Measurements from ENCODE around the gene GRK2.

Gene GRK2

DNA sequence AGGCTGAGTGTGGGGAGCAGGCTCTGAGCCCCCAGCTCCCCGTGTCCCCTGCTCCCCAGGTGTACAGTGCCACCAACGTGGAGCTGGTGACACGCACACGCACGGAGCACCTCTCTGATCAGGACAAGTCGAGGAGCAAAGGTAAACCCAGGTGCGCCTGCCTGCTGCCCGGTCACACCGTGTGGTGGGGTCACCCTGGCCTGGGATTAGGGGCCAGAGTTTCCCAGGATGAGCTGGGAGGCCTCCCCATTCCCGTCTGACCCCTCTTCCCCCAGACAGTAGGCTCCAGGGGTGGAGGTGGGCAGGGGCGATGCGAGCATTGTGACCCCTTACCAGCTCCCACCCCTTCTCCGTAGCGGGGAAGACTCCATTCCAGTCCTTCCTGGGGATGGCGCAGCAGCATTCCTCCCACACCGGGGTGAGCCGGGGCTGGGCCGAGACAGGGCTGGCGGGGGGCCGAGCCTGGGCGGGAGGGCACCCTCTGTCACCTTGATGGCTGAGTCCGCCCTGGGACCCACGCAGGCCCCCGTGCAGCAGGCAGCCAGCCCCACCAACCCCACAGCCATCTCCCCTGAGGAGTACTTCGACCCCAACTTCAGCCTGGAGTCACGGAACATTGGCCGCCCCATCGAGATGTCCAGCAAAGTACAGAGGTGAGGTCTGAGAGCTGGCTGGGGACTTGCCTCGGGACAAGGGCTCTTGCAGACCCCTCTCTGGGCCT lies 33.4 kb downstream of the GRK2 start:
- DNase-seq (ENCODE audit: low read depth, low spot score): no peak

DNA sequence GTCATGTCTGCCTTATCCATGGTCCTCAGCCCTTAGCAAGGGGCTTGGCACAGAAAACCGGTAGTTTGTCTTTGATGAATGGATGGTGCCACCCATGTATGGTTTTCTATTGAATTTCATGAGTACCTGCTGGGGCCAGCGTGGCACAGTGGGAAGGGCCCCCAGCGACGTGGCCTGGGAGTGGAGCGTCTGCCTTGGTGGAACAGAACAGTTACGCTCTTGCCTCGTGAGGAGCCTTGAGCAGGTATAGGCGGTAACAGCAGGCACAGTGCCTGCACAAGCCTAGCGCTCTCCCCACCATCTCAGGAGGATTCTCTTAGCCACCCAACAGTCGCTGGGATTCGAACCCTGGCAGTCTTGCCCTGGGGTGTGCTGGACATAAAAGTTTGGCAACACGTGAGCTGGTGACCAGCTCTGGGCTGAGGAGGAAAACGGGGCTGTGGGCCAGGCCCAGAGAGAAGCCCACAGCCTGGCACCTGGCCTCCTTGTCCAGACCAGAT lies 34.0 kb downstream of the GRK2 start:
- no peak for DNase-seq (ENCODE audit: low read depth, low spot score)

DNA sequence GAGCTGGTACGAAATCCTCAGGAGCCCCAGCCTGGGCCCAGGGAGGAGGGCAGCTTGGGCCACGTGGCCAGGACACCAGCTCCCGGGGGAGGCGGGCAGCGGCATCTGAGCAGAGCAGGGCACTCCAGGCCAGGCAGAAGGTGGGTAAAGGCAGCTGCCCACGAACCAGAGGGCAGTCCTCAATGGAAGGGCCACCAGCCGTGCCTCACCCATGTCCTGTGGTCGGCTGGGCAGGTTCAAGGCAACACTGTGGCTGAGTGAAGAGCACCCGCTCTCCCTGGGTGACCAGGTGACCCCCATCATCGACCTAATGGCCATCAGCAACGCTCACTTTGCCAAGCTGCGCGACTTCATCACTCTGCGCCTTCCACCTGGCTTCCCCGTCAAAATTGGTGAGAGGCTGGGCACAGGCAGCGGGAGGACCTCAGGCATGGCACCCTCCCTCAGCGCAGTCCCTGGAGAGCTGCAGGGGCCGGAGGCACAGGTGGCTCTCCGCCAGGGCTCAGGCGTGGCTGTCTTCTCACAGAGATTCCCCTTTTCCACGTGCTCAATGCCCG lies 34.6 kb downstream of the GRK2 start:
- no peak for DNase-seq (ENCODE audit: low read depth, low spot score)

DNA sequence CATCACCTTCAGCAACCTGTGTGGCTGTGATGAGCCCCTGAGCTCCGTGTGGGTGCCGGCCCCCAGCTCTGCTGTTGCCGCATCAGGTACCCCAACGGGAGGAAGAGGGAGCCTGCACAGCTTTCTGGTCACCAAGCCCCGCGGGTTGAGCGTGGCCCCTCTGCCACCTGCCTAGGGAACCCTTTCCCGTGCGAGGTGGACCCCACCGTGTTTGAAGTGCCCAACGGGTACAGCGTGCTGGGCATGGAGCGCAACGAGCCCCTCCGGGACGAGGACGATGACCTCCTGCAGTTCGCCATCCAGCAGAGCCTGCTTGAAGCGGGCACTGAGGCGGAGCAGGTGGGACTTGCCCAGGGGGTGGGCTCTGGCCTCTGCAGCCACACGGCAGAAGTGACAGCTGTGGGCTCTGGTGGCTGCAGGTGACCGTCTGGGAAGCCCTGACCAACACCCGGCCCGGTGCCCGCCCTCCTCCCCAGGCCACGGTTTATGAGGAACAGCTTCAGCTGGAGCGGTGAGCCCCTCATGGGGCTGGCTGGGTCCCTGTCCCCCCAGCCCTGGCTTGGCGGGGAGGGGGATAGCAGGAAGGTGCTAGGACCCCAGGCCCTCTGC lies 35.1 kb downstream of the GRK2 start:
- no peak for DNase-seq (ENCODE audit: low read depth, low spot score)

DNA sequence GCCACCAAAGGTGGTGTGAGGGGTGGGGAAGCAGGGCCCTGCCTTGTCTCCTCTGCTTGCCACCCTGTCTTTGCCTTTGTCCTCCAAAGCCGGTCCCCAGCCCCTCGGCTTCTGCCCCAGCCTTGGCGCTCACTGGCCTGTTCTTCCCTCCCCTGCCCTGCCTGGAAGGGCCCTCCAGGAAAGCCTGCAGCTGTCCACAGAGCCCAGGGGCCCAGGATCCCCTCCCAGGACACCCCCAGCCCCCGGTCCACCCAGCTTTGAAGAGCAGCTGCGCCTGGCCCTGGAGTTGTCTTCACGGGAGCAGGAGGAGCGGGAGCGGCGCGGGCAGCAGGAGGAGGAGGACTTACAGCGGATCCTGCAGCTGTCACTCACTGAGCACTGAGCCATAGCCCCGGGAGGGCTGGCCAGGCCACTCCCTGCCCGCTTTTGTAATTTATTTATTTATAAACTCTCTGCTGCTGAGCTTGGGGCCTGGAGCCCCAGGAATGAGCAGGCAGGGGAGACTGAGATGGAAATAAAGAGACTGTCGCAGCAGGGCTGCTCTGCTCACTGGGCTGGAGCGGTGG lies 35.8 kb downstream of the GRK2 start:
- peak; percentile 59 for DNase-seq (ENCODE audit: low read depth, low spot score)

DNA sequence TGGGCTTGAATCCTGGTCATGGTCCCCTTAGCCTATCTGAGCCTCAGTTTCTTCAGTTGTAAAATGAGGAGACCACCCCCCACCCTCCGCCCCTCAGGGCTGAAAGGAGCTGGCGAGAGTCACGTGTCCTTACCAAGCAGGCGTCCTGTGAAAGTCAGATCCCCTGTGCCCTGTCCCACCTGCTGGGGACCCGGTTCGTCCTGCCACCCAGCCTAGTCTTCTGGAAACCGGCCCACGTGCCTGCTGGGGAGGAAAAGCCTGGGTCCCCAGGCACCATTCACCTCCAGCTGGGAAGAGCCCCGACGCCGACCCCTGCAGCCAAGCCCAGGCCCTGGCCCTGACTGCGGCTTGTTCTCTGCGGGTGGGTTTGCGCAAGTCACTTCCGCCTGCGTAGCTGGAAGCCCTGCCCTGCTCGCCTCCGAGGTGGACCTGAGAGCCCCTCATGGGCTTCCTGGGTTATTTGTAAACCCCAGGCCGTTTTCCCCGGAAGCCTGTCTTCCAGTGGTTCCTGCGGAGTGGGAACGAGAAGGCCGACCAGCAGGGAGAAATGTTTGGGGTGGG lies 36.4 kb downstream of the GRK2 start:
- peak; percentile 55 for DNase-seq (ENCODE audit: low read depth, low spot score)

DNA sequence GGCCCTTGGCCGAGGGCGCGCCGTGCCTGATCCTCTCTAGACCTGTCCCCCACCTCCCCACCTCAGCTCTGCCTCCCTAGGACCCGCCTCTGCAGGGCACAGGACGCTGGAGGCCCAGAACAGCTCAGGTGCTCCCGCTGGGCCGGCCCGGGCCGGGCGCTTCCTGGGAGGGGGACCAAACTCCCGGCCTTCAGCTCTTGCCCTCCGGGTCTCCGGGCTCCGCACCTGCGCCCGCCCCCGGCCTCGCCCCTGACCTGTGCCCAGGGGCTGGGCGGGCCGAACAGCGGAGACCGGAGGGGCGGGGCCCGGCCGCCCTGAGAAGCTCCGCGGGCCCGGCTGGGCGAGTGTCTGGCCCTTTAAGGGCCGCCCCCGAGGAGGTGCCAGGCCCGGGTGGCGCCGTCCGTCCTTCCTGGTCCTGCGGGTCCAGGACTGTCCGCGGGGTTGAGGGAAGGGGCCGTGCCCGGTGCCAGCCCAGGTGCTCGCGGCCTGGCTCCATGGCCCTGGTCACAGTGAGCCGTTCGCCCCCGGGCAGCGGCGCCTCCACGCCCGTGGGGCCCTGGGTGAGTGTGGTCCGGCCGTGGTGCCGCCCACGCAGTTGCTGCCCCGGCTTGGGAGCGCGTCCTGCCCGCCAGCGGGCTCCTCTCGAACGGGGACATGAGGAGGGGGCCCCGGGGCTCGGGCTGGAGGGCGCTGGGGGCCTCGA lies 37.0 kb downstream of the GRK2 start, which contains the start of gene SSH3:
Gene SSH3, plus strand, starts transcription at position 399 of the 703 bp plus-strand sequence. Its CDS starts 96 bp downstream, at position 495.
- DNase-seq (ENCODE audit: low read depth, low spot score): no peak

DNA sequence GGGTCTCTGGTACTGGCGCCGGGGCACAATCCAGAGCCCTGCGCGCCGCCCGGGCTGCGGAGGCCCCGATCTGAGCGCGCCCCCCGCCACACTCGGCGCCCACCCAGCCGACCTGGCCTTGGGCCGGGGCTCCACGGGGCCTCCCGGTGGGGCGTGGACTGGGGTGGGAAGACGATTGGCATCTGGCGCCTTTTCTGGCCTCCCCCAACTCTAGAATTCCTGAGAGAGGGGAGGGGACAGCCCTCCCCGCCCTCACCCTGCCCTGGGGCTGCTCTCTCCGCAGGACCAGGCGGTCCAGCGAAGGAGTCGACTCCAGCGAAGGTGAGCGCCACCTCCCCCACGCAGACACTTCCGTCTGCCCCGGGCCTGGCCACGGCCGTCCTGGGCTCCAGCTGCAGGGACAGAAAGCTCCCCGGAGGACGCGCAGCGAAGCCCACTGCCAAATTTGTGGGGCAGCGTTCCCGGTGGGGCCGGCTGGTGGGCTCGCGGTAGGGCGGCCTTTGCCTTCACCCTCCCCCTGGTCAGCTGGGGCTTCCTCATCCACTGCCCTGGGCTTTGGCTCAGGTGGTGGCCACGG lies 37.6 kb downstream of the GRK2 start:
- DNase-seq (ENCODE audit: low read depth, low spot score): no peak

DNA sequence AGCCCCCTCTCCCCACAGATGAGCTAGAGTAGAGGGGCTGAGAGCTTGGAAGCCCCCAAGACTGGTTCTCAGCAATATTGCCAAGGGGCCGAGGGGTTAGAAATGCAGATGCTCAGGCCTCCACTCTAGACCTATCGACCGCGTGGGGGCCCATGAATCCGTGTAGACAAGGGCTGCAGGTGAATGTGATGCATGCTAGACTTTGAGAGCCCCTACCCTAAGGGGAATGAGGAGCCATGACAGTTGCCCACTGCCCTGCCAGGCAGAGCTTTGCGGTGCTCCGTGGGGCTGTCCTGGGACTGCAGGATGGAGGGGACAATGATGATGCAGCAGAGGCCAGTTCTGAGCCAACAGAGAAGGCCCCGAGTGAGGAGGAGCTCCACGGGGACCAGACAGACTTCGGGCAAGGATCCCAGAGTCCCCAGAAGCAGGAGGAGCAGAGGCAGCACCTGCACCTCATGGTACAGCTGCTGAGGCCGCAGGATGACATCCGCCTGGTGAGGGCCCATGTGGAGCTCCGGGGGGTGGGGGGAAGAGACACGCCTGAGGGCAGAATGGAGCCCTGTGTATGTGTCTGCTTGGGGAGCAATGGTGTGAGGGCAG lies 38.3 kb downstream of the GRK2 start:
- DNase-seq (ENCODE audit: low read depth, low spot score): no peak

DNA sequence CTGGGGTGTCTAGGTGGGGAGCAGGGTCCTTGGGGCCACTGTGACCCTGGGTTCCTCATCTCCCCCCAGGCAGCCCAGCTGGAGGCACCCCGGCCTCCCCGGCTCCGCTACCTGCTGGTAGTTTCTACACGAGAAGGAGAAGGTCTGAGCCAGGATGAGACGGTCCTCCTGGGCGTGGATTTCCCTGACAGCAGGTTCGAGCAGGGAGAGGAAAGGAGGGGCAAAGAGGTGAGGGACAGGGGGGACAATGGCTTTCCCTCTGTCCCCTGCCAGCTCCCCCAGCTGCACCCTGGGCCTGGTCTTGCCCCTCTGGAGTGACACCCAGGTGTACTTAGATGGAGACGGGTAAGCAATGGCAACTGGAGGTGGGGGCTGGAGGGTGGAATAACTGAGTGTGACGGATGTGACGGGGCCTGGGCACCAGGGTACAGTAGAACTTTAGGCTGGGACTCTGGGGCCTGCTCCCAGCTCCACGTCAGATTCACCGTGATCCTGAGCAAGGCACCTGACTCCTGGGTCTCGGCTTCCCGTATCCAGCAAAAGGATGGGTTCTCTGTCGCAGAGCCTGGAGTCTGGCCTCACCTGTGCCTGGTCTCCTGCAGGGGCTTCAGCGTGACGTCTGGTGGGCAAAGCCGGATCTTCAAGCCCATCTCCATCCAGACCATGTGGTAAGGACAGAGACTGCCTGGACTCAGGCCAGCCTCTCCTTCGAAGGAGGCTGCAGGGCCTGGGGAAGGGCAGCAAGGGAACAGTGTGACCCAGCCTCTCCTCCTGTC lies 40.7 kb downstream of the GRK2 start:
- no peak for DNase-seq (ENCODE audit: low read depth, low spot score)

DNA sequence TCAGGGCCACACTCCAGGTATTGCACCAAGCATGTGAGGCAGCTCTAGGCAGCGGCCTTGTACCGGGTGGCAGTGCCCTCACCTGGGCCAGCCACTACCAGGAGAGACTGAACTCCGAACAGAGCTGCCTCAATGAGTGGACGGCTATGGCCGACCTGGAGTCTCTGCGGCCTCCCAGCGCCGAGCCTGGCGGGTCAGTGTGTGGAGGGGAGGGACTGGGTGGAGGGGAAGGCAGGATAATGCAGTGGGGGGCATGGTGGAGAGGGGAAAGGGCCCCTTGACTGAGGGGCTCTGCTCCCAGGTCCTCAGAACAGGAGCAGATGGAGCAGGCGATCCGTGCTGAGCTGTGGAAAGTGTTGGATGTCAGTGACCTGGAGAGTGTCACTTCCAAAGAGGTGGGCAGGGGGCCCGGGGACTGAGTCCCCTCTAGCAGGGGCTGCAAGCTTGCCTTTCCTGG lies 41.3 kb downstream of the GRK2 start:
- no peak for DNase-seq (ENCODE audit: low read depth, low spot score)

DNA sequence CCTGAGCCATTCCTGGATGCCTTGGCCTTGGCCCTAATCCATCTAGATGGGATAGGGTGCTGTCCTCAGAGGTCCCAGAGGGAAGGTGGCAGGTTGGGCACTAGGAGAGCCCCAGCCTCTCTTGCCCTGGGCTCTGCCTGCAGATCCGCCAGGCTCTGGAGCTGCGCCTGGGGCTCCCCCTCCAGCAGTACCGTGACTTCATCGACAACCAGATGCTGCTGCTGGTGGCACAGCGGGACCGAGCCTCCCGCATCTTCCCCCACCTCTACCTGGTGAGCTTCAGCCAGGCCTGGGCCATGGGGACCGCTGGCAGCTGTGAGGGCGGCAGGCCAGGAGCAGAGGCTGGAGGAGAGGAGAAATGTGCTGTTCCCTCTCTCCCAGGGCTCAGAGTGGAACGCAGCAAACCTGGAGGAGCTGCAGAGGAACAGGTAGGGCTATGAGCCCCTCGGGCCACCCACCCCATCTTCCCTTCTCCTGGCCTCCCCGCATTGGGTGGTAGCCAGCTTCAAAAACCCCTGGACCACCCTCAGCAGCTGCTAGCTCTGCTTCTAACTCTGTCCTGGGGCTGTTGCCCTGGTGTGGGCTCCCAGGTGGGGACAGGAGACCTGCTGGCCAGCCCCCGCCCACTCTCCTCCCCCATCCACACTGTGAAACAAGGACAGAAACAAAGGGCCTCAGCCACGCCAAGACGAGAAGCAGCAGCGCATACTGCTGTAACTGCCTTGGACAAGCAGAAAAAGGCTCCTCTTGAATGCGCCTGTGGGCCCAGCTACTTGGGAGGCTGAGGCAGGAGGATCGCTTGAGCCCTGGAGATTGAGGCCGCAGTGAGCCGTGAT lies 42.0 kb downstream of the GRK2 start:
- DNase-seq (ENCODE audit: low read depth, low spot score): no peak

DNA sequence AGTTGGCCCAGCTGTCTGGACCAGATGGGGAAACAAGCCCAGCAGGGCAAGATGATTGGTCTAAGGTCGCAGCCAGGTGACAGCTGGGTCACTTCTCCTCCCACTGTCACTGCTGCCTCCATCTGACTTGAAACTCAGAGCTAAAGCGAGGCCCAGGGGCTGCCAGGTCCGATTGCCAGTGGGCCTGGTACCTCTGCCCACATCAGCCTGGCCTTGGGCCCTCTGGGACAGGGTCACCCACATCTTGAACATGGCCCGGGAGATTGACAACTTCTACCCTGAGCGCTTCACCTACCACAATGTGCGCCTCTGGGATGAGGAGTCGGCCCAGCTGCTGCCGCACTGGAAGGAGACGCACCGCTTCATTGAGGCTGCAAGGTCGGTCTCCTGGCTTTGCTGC lies 42.9 kb downstream of the GRK2 start:
- DNase-seq (ENCODE audit: low read depth, low spot score): no peak

DNA sequence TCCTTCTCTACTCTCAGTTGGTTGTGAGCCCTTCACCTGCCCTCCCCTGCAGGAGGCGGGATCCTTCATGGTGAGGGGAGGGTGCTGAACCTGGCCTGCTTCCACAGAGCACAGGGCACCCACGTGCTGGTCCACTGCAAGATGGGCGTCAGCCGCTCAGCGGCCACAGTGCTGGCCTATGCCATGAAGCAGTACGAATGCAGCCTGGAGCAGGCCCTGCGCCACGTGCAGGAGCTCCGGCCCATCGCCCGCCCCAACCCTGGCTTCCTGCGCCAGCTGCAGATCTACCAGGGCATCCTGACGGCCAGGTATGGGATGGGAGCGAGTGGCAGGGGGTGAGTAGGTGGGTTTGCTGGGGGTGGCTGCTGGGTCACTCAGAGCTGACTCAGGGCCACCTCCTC lies 43.4 kb downstream of the GRK2 start:
- DNase-seq (ENCODE audit: low read depth, low spot score): no peak

DNA sequence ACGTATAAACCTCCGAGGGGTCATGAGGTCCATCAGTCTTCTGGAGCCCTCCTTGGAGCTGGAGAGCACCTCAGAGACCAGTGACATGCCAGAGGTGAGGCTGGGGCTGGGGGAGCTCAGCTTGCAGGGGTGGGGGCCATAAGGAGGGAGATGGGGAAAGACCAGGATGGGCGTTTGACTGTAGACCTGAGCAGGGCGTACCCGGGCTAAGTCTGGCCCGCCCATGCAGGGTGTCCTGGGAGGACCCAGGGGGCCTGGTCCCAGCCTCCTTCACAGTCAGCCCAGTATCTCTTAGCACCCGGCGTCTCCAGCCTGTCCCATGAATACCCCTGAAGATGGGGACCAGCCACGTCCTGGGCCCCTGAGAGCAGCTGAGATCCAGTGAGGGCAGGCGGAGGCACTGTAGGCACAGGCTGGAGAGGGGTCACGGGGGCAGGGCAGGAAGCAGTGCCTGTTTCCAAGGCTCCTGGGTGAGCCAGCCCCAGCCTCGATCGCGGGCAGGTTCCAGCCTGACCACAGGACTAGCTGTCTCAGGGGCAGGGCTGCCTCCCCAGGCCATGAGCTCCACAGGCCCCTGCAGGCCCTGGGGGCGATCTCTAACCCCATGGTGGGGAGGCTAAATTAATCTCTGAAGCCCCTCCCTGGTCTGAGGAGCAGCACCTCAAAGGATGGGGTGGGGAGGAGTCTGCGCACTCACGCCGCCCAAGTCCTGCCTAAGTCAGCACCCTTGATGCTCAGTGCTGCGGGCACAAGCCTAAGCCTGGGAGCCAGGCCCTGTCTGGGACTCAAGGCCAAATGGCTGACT lies 44.2 kb downstream of the GRK2 start:
- no peak for DNase-seq (ENCODE audit: low read depth, low spot score)

DNA sequence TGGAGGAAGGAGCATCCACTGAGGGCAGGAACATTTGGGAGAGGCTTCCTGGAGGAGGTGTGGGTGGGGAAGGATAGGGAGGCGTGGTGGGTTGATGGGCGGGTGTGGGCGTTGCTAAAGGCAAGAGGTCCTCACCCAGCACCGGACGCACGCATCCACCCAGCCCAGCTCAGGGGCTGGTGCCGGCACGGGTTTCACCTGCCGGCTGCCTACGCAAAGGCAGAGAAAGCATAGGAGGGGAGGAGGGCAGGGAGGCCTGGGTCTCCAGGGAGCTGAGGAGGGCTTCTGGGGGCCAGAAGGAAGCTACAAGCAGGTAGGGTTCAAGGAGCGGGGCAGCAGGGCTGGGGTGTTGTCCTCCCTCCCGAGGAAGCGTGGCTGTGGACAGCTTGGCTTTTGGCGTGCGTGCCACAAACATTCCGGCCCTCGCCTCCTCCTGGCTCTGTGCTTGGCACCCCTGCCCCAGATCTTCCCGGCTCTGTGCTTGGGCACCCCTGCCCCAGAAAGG lies 44.8 kb downstream of the GRK2 start:
- no peak for DNase-seq (ENCODE audit: low read depth, low spot score)

DNA sequence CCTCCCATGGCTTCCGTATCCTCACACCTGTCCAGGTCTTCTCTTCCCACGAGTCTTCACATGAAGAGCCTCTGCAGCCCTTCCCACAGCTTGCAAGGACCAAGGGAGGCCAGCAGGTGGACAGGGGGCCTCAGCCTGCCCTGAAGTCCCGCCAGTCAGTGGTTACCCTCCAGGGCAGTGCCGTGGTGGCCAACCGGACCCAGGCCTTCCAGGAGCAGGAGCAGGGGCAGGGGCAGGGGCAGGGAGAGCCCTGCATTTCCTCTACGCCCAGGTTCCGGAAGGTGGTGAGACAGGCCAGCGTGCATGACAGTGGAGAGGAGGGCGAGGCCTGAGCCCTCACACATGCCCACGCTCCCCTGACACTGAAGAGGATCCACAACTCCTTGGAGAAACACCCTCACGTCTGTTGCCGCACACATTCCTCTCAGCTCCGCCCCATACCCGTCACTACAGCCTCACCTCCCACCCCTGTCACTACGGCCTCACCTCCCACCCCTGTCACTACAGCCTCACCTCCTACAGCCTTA lies 45.3 kb downstream of the GRK2 start:
- no peak for DNase-seq (ENCODE audit: low read depth, low spot score)
